ENCODE results near the gene ADCY1.

ADCY1 gene

DNA sequence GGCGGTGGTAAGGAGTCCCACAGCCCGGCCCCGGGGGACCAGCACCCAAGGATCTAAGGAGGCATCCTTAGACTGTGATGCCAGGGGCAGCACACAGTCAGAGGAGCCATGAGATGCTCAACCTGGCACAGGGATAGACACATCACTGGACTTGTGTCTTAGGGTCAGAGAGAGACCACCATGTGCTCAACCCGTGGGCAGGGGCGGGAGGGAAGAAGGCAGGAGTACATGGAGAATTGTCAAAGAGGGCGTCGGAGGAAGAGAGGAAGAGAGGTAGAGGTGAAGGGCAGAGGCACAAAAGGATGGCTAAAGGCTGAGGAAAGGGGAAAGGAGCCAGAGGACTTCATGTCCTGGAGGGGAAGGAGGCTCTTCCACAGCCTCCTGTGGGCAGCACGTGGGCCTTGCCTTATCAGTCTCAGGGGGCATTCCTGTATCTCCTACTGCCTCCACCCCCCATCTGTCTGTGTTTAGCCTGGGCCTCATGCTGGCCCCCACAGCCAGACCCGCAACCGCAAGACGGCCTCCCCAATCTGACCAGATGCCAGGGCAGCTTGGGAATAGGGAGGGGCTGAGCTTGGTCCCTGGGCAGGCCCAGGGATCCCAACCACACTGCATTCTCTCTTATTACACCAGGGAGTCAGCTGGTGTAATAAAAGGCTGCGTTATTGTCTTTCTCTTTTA, 2.2 kb downstream of the ADCY1 start:
- in situ Hi-C loops (cut with HindIII; ENCODE audit: low sequenced_read_pairs) = no loop called here

DNA sequence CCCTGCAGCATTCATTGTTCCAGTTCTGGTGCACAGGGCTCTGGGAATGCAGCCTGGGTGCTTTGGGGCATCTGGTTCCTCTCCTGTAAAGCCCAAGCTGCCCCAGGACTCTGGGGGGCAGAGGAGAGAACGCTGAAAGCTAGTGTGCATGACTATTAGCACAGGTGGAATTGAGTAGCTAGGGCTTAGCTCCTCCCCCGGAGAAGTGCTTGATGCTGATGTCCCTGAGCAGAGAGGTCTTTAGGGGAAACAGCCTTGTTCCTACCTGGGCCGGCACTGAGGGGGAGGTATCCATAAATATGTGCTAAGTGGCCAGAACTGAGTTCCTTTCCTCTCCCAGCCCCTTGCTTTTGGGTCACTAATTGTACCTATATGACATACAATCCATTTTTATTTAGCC, 3.9 kb downstream of the ADCY1 start:
- in situ Hi-C loops (cut with HindIII; ENCODE audit: low sequenced_read_pairs) = no loop called here

DNA sequence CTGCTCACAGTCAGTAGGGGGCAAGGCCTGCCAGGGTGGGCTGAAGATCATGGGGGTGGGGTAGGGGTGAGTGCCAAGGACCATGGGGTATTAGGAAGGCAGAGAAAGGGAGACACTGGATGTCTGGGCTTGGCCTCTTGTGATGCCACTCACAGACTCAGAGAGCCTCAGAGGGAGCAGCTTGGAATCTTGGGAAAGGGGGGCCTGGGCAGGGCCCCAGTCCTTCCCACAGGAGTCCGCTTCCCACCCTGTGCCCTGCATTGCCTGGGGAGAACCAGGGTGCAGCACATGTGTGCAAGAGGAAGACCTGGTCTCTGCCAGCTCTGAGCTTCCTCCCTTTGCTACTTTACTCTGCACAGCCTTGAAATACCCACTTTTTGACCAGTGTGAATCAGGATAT, 4.3 kb downstream of the ADCY1 start:
- in situ Hi-C loops (cut with HindIII; ENCODE audit: low sequenced_read_pairs) = no loop called here

DNA sequence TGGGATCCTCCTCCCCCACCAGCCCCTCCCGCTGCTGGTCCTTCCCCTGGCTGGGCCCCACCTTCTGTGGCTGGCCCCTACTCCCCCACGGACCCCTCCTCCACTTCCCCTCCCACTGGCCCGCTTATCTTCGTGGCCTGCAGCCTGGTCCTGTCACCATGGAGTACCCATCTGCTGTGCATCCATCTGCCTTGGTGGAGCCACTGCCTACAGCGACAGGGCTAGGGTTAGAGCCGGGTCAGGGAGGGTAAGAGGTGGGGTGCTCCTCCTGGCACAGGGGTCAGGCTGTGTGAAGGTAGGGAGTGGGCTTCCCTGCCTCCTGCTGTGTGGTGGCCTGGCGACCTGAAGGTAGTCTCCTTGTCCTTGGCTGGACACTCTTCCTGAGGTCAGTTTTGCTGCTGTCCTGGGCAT, 5.2 kb downstream of the ADCY1 start:
- in situ Hi-C loops (cut with HindIII; ENCODE audit: low sequenced_read_pairs) = no loop called here

DNA sequence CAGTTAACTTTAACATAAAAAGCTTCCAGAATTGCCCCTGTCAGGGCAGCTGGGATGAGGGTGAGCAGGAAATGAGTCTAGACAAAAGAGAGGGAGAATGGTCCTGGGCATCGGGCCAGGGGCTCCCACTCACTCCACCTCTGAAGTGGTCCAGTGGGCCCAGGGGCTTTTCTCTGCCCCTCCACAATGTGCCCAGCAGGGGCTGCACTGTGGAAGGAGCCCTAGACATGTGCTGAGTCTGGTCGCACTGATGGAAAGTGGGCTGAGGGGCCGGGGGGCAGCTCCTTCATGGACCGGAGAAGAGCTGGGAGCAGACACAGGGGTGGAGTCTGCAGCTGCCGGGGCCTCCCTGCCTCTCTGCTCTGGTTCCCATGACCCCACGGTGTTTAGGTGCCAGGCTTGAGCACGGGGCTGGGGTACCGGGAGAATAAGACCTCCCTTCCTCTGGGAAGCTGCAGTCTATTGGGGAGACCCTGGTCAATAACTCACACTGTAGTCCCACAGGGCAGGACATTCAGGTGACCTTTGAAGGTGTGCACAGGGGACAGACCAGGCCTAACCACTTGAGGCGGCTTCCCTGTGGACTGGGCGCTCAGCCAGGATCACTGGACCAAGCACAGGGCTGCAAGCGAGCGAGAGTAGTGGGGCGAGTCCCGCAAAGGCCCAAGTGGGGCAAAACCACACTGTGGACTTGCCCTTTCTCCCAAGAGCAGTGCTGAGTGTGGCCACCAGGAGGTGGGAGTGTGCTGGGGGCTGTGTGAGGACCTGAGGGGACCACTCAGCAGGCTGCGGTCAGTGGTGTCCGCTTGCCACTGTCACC, 6.1 kb downstream of the ADCY1 start:
- in situ Hi-C loops (cut with HindIII; ENCODE audit: low sequenced_read_pairs) = no loop called here

DNA sequence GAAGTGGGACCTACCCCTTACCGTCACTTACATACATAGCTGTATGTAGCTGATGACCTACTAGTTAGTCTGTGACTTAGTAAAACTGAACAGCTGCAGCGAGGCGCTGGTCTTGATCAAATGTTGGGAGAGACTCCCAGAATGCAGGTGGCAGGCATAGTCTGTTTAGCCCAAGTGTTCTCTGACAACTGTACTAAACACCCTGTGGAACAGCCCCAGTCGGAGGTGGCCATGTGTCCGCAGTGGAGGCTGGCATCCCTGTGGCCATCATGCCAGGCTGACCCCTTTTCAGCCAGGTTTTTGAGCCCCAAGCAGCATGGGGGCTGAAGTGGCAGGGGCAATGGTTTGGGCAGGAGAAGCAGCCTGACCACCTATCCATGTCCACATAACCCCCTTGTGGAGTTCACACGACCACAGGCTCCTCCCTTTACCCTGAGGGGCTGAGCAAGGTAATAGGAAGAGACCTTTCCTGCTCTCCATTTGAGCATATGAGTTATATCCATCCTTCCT, 7.2 kb downstream of the ADCY1 start:
- in situ Hi-C loops (cut with HindIII; ENCODE audit: low sequenced_read_pairs) = no loop called here

DNA sequence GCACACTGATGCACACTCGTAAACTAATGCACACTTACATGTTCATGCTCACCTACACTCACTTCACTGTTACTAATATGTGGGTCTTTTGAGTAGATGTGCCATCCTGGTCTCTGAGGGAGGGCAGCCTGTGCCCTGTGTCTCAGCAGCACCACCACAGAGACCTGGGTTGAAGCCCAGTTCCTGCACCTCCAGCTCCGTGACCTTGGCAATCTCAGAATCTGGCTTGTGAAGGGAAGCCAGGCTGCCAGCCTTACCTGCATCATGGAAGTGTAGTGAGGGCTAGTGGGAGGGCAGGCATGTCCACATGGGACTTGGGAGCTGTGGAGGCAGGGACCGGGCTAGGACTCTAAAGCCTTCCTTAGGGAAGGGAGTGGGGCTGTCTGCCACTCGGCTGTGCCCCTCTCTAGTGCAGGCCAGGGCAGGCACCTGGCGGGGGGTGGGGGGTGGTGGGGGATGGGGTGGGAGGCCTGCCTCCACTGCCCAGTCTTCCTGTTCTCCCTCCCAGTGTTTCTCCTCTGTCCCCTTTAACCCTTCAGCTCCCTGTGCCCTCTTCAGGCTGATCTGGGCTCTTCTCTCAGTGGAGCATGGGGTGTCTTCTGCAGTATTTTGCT, 8.1 kb downstream of the ADCY1 start:
- in situ Hi-C loops (cut with HindIII; ENCODE audit: low sequenced_read_pairs) = no loop called here

DNA sequence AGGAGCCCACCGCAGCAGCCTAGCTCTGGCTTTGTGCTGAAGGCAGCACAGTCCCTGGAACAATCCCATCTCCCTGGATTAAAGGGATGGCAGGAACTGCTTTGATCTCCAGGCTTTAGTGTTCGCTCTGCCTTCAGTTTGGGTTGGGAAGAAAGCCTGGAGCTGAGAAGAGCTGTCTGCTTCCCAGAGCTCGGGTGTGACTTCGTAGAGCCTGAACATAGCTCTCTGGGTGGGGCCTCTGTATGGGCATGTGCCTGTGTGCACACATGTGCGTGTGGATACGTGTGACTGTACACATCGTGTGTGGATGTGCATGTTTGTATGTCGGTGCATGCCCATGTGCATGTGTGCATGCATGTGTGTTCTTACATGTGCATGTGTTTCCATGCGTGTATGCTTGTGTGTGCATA, 8.7 kb downstream of the ADCY1 start:
- in situ Hi-C loops (cut with HindIII; ENCODE audit: low sequenced_read_pairs) = no loop called here

DNA sequence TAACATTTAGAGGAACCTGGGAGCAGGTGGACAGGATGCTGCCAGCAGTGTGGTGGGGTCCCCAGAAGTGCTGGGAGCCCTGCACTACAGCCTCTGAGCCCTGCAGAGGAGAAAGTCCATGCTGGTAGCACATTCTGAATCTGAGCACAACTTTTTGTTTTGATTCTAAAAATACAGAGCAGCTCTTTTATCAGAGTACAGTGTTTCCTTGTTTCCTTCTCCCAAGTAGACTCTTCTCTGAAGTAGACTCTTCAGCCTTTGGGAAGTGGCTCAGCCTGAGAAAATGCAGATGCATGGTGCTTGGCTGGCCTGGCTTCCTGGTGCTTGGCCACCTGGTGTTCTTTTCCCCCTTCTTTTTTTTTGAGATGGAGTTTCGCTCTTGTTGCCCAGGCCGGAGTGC, 9.1 kb downstream of the ADCY1 start:
- in situ Hi-C loops (cut with HindIII; ENCODE audit: low sequenced_read_pairs) = no loop called here

DNA sequence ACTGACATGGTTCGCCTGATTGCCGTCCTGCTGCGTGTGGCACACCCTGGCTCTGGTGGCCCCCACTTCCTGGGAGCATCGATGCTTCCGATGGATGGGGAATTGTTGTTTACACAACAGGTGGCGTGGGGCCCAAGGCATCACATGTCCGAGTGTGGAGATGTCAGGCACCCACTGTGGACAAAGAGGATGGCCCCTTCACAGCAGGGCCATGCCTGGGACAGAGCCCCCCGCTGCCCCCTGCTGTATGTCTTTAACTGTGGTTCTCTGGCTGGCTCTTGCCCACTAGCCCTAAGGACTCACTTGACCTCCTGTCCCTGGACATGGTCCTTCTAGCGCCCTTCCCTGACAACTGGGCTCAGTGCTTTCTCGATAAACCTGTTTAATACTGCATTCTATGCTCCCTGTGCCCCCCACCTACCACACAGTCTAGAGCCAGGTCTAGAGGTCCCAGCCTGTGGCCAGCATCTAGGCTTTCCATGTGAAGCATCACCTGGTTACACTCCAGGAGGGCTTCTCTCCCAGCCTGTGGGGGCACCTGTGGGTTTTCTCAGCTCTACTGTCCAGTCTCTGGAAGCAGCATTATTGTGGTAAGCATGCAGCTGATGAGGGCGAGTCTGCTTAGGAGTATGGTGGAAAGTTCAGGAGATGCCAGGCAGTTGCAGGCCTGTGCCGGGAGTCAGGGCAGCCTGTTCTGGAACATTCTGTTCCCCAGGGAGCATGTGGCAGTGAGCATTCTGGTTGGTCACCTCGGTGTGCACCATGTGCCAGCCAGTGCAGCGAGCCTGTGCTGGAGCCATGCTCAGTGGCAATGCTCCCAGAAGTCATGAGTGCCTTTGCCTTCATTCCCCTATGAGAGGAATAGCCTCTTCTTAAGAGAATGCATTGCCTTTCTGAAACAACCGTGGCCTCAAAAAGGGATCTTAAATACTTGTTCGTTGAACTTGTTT, 10.4 kb downstream of the ADCY1 start:
- in situ Hi-C loops (cut with HindIII; ENCODE audit: low sequenced_read_pairs) = no loop called here

DNA sequence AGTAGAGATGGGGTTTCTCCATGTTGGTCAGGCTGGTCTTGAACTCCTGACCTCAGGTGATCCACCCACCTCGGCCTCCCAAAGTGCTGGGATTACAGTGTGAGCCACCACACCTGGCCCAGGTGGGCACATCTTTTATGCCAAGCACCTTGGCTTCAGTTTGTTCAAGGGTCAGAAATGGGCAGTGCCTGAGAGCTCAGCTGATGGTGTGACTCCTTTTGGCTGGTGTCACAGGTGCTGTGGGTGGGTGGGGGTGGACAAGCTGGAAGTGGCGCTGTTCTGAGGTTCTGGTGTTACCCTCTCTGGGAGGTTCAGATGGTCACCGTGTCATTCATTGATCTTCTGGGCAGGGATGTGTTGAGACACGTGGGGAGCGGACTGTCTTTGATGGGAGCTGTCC, 11.5 kb downstream of the ADCY1 start:
- in situ Hi-C loops (cut with HindIII; ENCODE audit: low sequenced_read_pairs) = no loop called here

DNA sequence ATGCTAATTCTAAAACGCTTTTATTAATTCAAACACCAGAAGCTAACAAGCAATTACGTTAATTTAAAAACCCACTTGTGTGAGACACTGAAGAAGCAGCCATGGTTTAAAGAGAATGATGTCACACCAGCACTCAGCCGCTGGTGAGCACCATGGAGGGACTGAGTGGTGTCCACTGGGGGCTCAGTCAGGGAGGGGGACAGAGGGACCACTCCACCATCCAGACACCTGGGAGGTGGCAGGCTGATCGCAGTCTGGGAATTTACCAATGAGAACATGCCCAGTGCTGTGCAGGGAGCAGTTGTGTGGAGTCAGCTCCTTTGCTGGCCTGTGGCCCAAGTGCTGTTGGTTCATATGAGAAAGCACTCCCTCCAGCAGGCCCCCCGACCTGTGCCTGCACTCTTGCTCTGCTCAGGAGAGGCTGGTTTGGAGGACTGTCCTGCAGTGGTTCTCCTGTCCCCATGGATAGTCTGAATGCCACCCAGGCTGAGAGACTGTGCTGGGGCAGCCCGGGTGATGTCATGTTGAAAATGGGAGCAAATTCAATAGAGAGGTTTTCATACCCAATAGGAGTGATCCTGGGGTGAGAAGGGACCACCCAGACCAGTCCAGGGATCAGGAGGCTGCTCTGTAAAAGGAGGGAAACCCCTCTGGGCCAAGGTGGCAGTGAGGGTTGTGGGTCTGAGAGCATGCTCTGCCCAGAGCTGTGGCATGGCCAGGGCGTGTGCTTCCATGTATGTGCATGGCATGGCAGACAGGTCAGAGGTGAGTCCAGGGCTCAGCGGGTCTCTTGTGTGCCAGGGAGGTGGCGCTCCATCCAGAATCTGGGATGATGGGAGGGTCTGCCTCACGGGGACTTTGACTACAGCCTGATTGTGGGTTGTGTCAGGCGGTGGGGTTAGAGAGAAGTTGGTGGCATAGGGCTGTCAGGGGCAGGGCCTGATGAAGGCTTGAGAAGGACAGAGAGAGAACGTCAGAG, 12.7 kb downstream of the ADCY1 start:
- in situ Hi-C loops (cut with HindIII; ENCODE audit: low sequenced_read_pairs) = no loop called here

DNA sequence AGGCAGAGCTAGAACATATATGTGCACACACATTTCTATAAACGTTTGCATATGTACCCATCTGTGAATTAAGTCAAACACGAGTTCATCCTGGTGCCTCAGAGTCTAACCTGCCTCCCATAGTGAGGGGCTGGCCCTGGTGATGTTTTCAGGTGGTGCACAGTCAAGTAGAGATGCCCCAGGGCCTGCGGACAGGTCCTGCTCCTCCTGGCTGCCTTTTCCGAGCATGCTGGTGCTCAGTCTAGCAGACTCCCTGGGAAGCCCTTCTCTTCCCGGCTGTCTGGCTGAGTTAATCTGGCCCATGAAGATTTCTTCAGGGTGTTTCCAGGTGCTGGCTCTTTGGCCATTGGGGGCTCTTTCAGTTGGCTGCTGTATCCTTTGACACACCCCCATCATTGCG, 14.3 kb downstream of the ADCY1 start:
- in situ Hi-C loops (cut with HindIII; ENCODE audit: low sequenced_read_pairs) = no loop called here

DNA sequence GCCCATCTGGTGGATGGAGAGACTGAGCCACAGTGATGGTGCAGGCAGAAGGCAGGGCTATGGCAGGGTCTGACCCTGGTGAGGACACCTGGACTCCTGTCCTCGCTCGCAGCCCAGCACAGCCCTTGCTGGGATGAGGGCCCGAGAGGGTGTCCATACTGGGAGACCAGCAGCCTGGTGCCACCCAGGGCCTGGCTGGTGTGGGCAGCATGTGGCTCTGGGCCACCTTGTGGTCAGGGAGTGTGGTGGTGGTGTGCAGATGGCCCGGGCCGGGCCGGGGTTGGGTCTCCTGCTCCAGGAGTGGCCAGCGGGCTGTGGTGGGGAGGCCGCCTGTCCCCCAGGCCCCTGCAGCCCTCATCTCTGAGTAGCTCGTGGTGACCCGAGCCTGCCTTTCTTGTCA, 14.9 kb downstream of the ADCY1 start:
- in situ Hi-C loops (cut with HindIII; ENCODE audit: low sequenced_read_pairs) = no loop called here

DNA sequence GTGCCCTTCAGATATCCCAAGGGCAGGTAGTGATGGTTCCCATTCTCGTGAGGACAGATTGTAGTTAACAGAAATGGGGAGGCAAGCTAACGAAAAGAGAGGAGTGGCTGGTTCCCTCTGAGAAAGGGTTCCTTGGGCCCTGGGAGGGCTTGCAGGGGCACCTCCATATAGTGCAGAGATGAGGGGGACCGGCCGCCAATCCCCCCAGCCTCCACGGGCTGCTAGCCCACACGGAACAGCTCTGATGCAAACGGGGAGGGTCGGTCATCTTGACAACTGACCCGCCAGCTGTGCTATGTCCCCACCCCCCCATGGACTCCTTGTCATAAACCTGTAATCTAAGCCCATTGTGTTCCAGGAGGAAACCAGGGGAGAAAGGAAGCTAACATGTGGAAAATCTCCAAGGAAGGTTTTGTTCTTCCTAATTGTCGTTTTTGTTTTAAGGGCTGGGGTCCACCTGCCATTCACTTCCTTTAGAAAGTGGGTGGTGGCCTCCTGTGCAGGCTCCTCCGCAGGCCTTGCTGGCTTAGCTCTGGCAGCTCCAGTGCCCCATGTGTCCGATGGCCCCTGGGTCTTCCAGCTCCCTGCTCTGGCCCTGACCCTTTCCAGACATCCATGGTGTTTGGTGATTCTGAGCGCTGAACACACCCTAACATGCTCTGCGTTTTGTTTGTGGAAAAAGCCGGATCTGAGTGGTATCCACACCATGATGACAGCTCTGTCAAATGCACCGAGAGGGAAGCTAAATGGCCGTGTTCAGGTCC, 15.9 kb downstream of the ADCY1 start:
- in situ Hi-C loops (cut with HindIII; ENCODE audit: low sequenced_read_pairs) = no loop called here

DNA sequence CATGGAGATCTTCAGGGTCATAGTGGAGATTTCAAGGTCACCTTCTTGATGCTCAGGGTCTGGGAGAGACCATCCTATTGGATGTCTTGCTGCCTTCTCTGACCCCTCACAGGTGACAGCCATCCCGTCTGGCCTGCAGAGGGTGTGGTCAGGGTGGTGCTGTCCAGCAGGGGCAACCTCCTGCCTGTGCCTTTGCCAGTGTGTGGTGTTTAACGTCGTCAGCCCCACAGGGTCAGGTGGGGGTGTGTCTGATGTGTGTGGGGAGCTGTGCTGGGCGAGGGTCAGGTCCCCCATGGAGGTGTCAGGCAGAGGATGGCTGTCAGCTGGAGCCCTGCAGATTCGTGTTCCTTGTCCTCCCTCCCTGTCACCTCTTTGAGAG, 16.5 kb downstream of the ADCY1 start:
- in situ Hi-C loops (cut with HindIII; ENCODE audit: low sequenced_read_pairs) = no loop called here

DNA sequence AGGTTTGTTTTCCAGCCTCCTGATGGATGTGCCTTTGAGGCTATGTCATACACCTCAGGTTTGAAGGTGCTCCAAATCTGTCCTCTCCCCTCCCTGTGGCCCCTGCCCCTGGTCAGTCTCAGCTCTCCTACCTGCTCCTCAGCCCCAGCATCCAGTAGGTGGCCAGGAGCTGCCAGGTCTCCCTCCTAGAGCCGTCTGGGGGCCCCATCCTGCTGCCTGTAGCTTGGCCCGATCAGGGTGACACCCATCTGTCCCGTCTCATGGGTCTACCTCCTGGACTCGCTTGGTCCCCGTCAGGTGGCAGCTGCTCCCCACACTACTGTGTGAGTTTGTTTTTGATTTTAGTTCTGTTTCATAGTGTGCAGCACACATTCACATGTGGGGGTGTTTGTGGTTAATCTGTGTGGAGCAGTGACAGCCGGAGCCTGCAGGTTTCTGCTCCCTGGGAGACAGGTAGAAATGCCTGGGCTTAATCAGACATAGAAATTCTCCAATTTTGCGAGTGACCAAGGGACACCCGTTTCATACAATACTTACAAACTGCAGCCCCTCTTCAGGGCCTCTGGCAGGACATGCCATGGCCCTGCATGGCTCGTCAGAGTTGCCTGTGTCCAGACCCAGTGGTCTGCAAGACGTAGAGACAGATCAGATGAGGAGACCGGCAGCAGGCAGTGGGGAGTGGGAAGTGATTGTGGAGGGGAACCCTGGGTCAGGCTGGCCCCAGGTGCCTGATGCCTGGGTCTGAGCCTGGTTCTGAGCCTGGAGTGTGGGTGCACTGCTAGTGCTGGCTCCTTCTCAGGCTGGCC, 17.1 kb downstream of the ADCY1 start:
- in situ Hi-C loops (cut with HindIII; ENCODE audit: low sequenced_read_pairs) = no loop called here

All from endothelial cell of hepatic sinusoid (primary cell).